NCI-H446 treated with DMSO at 0.1 percent for 48 hours (cell line): ENCODE data around the gene C1QTNF5.
A peak's percentile ranks its signal among the peaks of the same experiment; 100 is the strongest.

ENCODE experiments used
- DNase-seq: peaks from one replicate; lab custom pipeline; 2025; lab: John Stamatoyannopoulos, UW

Gene C1QTNF5

DNA sequence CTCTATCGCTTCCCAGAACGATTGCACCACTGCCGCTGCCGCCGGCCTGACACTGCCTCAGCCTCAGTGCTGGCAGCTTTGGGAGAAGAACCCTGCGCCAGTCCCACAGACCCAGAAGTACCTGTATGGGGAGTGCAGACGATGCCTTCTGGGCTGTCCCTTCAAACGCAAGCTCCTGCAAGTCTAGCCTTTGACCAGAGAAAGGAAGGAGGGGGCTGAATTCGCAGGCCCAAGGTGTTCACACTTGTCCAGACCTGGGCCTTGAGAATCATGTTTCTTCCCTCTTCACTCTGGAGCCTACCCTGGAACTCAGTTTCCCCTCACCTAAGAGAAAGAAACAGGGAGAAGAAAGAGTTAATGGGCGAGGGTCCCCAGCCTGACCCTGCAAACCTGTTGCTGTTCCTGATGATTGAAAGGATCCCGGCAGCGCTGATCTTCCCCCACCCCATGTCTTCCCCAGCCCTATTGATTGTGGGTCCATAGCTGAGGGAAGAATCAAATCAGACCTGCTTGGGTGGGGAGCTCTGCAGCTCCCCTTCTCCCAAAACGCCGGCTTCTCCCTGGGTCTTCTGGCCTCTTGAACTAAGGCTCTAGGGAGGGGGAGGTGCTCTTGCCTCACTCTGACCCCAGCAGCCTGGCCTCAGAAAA lies 23.0 kb downstream of the C1QTNF5 start:
- no peak for DNase-seq

DNA sequence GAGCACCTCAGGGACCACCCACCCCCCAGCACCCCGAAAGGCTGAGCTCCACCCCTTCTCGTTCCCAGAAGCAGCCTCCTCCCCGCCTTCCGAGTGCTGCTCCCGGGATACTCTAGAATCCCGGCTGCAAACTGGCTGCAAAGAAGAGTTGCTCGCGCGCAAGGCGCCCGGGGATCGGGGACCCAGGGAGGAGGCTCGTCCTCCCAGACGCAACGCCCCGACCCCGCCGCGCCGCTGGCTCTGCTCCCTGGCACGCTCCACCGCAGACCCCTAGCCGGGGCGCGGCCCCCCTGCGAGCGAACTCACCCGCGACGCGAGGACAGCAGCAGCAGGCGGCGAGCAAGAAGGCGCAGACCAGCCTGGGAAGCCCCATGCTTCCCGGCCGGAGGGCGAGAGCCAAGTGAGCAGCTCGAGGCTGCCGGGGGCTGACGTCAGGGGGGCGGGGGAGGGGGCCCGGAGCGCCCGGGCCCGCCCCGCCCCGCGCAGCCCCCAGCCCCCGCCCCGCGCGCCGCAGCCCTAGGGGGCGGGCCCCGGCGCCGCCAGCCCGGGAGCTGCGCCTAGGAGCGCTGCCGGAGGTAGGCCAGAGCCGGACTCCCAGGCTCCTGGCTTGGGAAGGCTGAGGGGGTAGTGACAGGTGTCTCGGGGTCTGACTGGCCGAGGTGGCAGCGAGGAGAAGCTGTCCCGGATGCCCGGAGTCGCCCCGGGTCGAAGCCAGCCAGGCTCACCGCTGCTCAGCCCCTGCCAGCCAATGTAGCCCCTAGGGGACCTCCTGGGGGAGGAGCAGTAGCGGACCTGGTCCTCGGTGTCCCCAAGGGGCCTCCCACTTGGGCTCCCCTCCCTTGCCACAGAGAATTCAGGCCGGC lies 23.7 kb downstream of the C1QTNF5 start, which contains the start of gene MCAM:
Gene MCAM (minus strand): TSS at position 402 of the 863 bp plus-strand sequence. CDS start 29 bp downstream, at position 373.
- peak; percentile 38 for DNase-seq

DNA sequence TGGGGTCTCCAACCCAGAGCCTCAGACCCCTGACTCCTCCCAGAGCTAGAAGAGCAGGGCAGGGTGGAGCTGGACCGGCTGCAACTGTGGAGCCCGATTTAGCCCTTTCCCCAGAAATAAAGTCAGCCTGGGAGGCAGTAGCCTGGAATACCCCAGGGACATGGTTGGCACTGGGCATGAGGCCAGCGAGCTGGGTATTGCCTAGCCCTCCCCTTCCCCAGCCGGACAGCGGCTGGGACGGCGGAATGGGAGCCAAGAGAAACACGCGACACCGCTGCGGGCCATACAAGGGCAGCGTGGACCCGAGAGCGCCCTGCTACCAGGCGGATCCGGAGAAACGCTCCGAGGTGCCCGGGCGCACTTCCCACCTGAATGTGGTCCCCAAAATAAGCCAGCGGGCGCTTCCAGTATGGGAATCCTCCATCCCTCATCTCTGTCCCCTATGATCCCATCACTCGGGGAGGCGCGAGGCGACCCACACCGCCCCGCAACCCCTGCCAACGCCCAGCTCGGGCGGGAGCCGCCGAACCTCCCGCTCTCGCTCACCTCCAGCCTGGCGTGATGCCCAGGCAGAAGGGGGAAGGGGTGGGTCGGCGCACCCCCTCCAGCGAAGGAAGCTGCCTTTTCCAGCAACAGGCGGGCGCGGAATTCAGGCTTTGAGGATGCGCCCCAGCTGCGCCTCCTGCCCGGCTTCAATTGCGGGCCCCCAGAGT lies 24.5 kb downstream of the C1QTNF5 start:
- peak; percentile 56 for DNase-seq

DNA sequence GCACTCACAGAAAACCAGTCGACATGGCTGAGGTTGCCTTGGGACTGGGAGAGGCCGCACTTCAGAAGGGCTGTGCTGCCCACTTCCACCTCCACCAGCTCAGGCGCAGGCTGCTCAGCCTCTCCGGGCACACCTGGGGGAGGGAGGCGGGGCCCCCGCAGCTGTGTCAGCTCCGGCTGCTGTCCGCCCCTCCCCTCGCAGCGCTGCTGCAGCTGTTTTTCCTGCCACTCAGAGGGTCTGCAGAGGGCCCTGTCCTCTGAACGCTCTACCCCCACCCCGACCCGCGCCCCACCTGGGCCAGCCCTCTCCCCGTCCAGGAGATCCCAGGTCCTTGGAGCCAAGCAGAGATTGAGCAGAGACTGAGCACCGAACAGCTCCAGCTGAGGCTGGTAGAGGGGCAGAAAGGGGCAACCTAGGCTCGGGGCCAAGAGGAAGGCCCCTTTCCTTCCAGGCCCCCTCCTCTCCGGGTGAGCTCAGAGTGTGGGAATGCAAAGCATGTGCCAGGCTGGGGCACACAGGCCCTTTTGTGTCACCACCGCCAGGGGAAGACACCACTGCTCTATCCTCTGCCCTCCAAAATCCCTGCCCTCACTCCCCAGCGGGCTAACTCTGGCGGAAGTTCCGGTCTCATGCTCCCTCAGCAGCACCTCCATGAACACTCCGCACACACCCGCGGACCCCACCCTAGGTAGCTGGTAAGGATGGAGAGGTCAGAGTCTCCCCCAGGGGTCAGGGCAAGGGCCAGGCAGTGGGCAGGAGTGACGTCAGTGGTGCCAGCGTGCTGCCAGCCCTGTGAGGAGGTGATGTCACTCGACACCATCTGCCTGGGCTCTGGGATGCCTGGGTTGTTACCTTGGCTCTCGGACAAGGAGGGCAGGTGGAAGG lies 25.3 kb downstream of the C1QTNF5 start:
- DNase-seq, result no peak

DNA sequence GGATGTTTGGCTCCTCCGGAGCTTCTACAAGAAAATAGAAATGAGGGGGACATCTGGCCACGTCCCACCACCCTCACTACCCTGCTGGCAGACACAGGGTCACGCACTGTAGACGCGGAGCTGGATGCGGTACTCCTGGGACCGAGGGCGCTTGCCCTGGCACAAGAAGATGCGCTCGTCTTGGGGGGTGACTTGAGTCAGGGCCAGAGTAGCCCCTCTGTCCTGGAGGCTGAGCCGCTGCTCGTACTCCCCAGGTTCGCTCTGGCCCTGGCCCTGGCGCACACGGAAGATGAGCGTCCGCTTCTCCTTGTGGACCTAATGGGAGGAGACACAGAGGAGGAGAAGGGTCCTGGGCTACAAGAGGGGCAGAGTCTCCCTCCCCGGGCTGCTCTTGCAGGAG lies 26.0 kb downstream of the C1QTNF5 start:
- no peak for DNase-seq

DNA sequence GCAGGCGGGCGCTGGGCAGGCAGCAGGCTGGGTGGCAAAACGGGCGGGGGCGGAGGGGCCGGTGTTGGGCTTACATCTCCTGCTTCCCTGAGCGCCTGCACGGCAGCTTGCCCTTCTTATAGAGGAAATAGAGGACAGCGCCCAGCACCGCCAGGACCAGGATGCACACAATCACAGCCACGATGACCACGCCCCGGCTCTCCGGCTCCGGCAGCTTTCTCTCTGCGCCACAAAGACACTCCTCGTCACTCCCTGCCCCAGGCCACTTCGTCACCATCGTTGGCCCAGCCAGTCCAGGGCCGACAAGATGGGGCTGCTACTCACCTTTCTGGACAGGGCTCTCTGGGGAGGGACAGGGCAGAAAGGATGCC lies 30.0 kb downstream of the C1QTNF5 start:
- DNase-seq, result no peak

DNA sequence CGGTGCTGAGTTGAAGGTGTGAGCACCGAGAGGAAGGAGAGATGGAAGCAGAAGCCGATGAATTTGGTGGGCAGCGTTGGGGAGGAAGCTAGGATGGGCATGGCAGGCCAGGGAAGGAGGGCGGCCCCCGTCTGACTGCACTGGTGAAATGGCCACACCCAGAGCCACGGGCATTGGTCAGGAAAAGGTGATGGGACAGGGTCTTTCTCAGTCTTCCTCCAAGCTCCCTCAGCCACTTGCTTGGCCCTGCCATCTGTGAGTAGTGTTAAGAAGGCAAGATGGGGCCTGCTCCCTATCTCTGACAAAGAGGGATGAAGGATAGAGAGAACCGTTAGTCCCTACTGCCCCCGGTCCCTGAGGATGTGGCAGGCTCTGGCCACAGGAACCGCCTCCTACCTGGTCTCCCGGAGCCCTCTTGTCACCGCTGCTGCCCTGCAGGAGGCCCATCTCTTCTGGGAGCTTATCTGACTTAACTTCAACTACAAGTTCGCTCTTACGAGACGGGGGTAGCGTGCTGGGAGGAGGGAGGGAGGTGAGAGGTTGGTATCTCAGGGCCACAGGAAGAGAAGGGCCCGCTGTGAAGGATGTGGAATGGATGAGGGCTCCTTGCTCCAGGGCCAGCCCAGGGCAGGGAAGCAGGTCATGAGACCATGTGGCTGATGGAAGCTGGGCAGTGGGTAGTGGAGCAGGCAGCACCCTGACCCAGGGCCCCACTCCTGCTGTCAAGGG lies 30.6 kb downstream of the C1QTNF5 start:
- no peak for DNase-seq

DNA sequence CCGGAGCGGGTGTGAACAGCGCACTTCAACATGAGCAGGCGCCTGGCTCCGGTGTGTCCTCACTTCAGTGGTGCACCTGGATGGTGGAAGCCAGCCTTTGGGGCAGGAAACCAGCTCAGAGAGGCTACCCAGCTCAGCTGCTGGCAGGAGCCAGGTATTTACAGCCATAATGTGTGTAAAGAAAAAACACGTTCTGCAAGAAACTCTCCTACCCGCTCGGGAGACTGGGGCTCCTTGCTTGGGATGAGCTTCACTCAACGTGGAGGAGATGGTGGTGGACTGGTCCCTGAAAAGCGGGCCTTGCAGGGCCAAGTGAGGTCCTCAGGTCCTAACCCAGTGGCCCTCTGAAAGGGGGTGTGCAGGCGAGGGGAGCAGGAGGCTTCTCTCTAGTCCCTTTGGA lies 31.3 kb downstream of the C1QTNF5 start:
- DNase-seq, result no peak

DNA sequence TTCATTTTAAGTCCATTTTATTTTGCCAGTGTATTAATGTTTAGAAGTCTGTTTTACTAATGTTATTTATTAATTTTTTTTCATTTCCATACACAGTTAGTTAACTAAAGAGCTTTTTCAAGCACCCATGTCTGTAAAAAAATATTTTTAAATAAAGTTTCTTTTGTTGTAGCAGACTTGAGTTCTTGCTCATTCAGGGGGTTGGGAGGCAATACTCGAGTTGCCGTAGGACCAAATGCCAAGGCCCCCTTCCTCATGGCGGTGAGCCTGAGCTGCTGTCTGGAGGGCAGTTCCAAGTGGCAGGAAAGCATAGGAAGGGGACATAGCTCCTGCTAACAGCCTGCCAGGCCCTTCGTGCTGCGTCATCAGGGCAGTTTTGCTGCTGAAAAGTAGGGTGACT lies 32.7 kb downstream of the C1QTNF5 start:
- DNase-seq, result no peak

DNA sequence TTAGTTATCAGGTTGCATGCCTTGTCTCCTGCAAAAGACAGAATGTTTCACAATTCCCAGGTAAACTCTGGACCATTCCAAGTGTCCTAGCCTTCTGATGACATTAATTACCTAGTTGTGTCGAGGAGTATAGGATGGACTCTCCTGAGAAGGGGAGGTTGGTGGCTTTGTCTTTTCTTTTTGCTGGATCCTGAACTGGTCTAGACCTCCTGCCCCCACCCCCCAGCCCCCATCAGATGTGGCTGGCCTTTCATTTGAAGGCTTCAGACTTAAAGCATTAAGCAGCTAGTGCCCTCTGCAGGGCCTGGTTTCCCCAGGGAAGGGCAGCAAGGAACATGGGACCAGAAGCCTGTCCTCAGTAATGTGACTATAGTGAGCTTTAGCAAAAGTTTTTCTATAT lies 33.5 kb downstream of the C1QTNF5 start:
- no peak for DNase-seq

DNA sequence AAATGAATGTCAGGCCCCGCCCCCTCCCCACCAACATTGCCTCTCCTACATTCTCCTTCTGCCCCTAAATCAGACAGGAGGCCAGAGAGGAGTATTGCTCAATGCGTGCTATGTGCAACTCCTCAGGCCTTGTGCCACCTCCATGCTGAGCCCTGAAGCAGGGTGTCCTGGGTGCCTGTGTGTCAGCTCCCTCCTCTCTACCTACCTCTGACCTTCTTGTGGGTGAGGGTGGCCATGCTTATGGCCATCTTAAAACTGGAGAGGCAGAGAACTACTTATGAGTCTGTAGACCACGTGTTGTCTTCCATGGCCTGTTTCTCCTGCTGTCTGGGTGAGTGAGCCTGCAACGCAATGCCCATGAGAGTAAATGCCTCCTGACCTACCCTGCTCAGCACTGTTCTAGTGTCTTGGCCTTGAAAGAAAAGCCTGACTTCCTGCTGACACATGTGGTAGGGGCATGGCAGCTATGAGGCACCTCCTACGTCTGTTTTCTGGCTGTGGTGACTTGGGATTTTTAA lies 34.3 kb downstream of the C1QTNF5 start:
- no peak for DNase-seq

DNA sequence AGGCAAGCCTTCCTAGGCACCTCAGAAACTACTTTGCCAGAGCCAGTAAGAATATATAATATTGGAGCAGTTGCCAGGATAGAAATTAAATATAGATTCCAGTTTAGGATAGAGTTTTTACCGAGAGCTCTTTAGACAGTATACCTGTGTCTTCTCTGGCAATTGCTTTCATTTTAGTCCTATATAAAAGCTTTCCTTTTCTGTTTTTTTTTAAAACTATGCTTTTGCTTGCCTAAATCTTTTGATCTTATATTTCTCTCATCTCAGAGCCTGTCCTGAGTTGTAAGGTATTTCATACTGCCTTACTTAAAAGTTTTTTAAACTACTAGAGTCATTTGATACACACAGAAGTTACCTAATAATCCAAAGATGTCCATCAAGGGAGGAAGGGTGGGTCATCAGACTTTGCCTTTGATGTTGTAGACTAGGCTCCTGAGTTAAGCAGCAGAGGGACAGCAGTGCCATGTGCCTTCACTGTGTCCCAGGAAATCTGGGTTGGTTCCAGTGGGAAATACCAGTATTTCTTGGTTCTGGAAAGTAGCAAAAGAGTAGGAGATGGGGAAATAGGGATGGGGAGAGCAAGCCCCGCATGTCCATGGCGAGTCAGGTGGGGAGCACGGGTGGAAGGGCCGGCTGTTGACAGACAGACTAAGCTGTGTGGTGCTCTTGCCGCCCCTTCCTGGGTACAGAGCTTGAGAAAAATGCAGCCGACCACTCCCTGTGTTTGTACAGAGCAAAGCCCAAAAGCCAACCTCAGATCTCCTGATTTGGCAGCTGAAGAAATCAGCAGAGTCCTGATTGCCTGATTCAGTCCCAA lies 34.9 kb downstream of the C1QTNF5 start:
- no peak for DNase-seq

DNA sequence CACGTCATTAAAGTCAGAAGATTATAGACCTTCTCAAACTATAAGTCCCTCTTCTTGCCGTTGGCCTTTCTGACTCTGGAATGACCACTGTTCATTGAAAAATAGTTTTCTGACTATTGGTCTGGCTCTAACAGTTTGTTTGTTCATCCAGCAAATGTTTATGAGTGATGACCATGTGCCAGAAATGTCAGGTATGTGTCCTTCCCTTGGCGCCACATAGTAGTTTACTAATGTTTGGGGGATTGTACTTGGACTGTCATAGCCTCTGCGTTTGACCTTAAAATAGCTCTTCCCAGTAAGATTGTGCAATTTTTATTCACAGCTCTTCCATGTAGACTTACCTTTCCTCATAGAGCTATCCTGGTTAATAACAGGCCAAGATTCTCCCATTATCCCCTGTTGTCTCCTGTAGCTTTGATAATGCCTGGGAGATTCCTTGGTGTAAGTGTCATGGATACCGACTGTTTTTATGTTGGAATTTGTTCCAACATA lies 37.4 kb downstream of the C1QTNF5 start:
- DNase-seq, result no peak

DNA sequence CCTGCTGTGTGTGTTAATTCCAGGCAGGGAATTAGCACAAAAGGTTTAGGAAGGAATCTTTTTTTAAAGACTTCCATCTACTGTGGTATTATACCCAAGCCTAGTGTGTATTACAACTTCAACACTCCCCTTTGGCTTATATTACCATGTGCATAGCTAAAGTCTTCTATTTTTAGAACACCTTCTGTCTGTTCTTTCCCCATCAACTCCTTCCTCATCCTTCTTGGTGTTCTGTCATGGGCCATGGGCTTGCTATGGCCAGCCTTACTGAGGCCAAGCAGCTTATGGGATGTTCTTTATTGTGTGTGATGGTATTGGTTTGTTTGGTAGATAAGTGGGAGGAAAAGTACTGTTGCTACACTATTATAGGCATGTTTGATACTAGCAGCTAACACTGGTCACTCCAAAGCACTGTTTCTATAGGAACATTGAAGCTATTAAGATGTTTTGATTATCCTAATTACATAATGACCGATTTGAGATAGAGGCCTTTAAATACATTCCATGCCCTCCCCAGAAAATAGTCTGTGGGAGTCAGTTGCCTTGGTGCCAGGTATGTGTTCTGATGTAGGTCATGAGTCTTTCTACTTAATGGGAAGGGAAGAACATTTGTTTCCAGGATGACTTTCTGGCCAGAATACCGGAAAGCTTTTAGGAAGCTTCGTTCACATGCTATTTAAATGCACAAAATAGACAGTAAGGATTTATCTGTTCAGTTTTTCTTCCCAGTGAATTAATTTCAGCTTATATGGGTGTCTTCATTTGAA lies 40.3 kb downstream of the C1QTNF5 start:
- no peak for DNase-seq

DNA sequence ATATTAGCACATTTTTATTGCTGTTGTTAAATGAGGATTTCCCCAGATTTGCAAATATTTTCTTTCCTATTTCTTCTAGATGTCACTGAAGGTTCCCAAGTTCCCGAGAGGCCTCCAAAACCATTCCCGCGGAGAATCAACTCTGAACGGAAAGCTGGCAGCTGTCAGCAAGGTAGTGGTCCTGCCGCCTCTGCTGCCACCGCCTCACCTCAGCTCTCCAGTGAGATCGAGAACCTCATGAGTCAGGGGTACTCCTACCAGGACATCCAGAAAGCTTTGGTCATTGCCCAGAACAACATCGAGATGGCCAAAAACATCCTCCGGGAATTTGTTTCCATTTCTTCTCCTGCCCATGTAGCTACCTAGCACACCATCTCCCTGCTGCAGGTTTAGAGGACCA lies 41.3 kb downstream of the C1QTNF5 start:
- no peak for DNase-seq

DNA sequence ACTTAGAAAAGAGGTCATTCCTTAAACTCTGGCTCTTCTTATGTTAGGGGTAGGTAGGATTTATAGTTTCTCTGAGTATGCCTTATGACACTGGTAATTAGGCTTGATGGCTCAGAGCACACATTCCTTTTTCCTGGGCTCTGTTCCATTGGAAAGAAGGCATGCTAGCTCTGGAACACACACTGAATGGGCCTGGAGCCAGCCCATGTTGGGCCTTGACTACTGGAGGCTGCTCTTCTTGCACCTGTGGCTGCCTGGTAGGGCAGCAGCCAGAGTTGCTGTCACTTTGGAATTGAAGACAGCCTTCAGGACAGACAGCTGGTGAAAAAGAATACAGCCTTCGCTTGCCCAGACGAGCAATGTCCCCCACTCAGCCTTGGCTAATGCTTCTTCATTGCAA lies 42.0 kb downstream of the C1QTNF5 start:
- no peak for DNase-seq

DNA sequence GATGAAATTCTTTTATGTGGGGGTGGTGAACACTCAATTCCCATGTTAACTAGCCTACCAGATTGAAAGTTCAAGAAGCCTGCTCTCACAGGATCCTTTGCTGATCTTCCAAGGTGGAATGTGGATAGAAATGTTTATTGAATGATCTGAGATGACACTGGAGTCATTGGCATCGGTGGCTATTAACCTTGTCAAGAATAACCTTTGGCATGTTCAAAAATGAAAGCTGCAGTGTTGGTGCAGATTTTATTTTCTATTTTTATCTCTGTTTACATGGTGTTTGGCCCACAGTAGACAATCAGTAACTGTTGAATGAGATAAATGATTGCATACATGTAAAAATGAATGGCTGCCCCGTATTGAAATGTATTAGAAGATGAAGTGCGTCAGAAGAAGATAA lies 42.7 kb downstream of the C1QTNF5 start:
- DNase-seq, result no peak

DNA sequence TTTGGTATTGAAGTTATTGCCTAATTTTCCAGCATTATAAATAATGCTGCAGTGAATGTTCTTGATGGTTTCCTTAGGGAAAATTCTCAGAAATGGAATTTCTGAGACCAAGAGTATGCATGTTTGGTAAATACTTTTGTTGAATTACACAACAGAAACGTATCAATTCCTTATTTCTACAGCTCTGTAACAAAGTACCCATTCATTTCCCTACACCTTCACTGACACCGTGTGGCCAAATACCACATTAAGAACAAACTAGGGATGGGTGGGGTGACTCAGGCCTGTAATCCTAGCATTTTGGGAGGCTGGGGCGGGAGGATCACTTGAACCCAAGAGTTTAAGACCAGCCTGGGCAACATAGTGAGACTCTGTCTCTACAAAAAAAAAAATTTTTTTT lies 45.5 kb downstream of the C1QTNF5 start:
- DNase-seq, result no peak

DNA sequence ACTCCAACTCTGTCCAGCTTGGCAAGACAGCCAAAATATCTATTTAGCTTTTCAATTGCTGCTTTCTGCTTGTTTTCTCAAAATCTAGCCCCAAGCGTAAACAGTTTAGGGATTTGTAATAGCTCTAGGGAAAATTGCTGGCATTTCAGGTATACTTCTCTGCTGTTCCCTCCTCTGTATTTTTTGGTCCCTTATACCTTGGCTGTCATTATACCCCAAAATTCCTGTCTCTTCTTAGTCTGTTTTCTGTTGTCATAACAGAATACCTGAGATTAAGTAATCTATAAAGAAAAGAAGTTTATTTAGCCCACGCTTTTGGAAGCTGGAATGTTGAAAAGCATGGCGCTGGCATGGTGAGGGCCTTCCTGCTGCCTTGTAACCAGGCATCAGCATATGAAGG lies 47.2 kb downstream of the C1QTNF5 start:
- DNase-seq, result no peak
